T-helper 1 cell treated with Interleukin-12 subunit alpha and Interleukin-12 subunit beta and Interleukin-4 antibody, amounts not matched to agents 30 μg/mL and 1 μg/mL, for 36 hours (primary cell): ENCODE measurements around the gene NRP1.

ENCODE experiments used
- H3K27ac Mint-ChIP-seq: one replicate; pipeline ENCODE4 v1.8.0; 2021; ENCODE audit warnings: mild to moderate bottlenecking, mixed read lengths
- H3K27me3 Mint-ChIP-seq: one replicate; pipeline ENCODE4 v1.8.0; 2021; ENCODE audit warnings: low read depth, mixed read lengths
- H3K36me3 Mint-ChIP-seq: one replicate; pipeline ENCODE4 v1.8.0; 2021; ENCODE audit warnings: low read depth, mixed read lengths
- H3K4me1 Mint-ChIP-seq: one replicate; pipeline ENCODE4 v1.8.0; 2021; ENCODE audit warnings: low read depth, mixed read lengths
- H3K4me3 Mint-ChIP-seq: one replicate; pipeline ENCODE4 v1.8.0; 2021; ENCODE audit warnings: mild to moderate bottlenecking, moderate library complexity, mixed read lengths
- H3K9me3 Mint-ChIP-seq: one replicate; pipeline ENCODE4 v1.8.0; 2021; ENCODE audit warnings: mixed read lengths

The NRP1 gene

DNA sequence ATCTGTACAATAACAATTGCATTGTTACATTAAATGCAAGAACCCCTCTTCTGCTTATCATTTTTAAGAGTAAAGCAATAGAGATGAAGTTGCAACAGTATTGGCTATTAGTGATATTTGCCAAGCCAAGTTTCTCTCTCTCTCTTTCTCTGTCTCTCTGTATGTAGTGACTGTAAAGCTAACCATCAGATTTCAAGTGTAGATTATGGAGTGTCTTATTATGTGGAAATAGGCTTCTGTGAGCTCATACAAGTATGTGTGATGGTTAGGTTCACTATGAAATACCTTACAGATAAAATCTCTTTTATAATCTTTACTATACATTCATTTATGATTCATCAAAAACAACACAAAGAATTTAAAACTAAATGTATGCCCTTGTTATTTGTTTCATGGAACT lies 28.6 kb upstream of the NRP1 start:
- Mint-ChIP-seq H3K4me3 (no peak overlapping the region), H3K27me3 (no peaks in the 10 kb centered on the region), H3K36me3 (no peaks in the 10 kb centered on the region), H3K27ac (no peak overlapping the region), H3K4me1 (peaks cover 6% of the 10 kb centered on the region), H3K9me3 (peaks cover 14% of the 10 kb centered on the region)

DNA sequence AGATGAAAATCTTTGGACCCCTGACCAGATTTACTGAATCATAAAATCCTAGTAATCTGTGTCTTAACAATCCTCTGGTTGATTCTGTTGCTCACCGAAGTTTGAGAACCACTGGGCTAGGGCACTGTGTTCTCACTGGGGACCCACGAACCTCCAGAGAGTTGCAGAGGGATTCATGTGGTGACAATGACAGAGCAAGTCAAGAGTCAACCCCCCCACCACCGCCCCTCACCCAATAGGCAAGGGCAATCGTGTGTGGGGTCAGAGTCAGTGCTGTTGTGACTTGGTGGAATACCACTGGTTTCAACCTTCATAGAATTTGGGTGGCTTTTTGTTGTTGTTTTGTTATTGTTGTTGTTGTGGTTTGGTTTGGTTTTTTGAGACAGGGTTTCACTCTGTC lies 23.5 kb upstream of the NRP1 start:
- Mint-ChIP-seq H3K36me3 (no peaks in the 10 kb centered on the region), H3K27ac (no peak overlapping the region), H3K4me1 (no peaks in the 10 kb centered on the region), H3K9me3 (peaks cover 3% of the 10 kb centered on the region), H3K27me3 (no peaks in the 10 kb centered on the region), H3K4me3 (no peak overlapping the region)

DNA sequence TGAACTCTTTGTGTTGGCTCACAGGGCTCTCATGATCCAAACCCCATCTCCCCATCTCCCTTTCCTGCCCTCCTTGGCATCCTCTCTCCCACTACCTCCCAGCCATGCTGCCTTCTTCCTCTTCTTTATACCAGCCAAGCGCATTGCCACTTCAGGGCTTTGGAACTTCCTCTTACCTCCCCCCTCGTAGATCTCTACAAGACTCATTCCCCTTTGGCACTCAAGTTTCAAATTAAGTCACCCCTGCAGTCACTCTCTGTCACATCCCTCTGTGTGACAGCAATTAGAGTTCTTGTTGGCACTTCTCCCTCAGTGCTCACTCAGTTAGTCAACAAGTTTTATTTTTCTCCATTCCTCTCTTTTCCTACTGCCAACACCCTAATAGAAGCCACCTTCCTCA lies 20.8 kb upstream of the NRP1 start:
- Mint-ChIP-seq H3K27me3 (peaks cover 11% of the 10 kb centered on the region), H3K36me3 (no peaks in the 10 kb centered on the region), H3K4me3 (no peak overlapping the region), H3K4me1 (no peaks in the 10 kb centered on the region), H3K9me3 (no peaks in the 10 kb centered on the region), H3K27ac (no peak overlapping the region)

DNA sequence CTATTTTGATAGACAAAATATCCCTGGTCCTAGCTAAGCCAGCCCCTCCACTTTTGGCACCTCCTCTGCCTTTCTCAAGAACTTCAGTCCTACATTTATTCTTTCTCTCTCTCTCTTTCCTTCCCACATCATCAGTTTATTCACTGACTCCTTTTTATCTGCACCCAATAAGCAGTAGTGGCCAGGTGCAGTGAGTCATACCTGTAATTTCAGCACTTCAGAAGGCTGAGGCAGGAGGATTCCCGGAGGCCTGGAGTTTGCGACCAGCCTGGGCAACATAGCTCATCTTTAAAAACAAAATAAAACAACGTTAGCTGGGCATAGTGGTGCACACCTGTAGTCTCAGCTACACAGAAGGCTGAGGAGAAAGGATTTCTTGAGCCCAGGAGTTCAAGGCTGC lies 19.4 kb upstream of the NRP1 start:
- H3K27ac Mint-ChIP-seq = no peak overlapping the region
- peaks cover 11% of the 10 kb centered on the region for H3K27me3 Mint-ChIP-seq
- H3K9me3 Mint-ChIP-seq = no peaks in the 10 kb centered on the region
- H3K4me3 Mint-ChIP-seq = no peak overlapping the region
- H3K36me3 Mint-ChIP-seq = no peaks in the 10 kb centered on the region
- no peaks in the 10 kb centered on the region for H3K4me1 Mint-ChIP-seq

DNA sequence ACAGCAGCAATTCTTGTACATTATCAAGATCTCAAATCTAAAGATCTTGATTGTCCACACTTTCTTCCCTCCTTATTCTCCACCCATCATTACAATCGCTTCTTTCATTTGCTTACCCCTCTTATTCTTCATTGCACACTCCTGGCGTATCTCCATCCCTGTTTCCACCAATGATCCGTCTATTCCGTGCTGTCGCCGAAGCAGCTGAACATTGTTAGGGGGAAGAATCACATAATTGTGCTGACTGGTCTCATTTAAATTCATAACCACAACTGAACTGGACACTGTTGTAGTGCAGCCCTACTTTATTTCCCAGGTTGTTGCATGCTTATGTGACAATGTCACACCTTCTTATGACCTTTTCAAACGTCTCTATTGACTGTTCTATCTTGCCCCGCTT lies 18.9 kb upstream of the NRP1 start:
- peaks cover 11% of the 10 kb centered on the region for H3K27me3 Mint-ChIP-seq
- H3K9me3 Mint-ChIP-seq = no peaks in the 10 kb centered on the region
- no peak overlapping the region for H3K27ac Mint-ChIP-seq
- H3K36me3 Mint-ChIP-seq = no peaks in the 10 kb centered on the region
- no peaks in the 10 kb centered on the region for H3K4me1 Mint-ChIP-seq
- no peak overlapping the region for H3K4me3 Mint-ChIP-seq

DNA sequence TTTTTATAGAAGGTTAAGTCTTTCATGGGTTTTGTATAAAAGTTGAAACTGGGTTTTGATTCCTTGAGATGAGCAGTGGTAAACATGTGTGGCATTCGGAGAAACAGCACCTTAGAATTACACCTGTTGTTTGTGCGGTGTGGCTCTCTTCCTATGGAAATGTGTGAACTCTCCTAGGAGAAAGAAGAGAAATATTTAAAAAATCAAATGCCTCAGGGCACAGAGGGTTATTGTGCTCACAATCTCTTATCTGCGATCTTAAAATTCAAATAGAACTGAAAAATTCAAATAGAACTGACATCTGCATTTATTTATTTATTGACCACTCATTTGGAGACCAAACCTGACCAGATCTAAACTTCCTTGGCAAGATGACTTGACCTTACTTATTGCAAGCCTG lies 18.1 kb upstream of the NRP1 start:
- no peak overlapping the region for H3K4me3 Mint-ChIP-seq
- H3K9me3 Mint-ChIP-seq = no peaks in the 10 kb centered on the region
- peaks cover 11% of the 10 kb centered on the region for H3K27me3 Mint-ChIP-seq
- no peaks in the 10 kb centered on the region for H3K4me1 Mint-ChIP-seq
- no peaks in the 10 kb centered on the region for H3K36me3 Mint-ChIP-seq
- H3K27ac Mint-ChIP-seq = no peak overlapping the region

DNA sequence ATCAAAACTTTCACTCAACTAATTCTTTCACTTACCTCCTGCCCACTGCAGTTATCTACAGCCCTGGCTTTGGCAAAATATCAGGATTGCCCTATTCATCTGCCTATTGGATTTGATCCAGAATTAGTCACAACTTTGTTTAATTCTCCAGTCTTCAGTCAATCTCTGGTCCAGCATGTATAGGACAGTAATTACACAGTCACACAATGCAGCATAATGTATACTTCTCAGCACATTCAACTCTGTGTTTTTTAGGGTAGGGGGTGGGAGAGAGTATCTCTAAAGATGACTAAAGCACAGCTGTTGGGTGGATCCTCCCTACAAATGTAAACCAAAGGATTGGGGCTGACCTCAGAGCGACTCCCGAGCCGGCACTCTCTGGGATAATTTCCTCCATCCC lies 17.7 kb upstream of the NRP1 start:
- Mint-ChIP-seq H3K4me1 (no peaks in the 10 kb centered on the region), H3K4me3 (no peak overlapping the region), H3K27ac (no peak overlapping the region), H3K36me3 (no peaks in the 10 kb centered on the region), H3K27me3 (peaks cover 11% of the 10 kb centered on the region), H3K9me3 (no peaks in the 10 kb centered on the region)

DNA sequence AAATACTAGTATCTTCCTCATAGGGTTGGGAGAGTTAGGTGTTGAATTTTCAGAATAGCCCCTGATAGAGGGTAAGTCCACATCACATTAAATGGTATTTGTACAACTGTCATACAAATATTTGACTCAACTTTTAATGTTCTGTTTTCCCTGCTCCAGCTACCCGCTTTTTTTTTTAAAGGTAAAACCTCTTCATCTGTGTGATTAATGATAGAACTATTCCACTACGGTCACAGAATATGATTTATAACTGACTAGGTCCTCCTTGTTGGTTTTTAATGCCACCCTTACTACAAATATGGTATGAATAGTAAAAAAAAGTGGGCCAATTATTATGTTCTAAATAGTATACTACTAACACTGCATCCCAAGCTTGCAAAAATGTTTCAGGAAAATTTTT lies 15.6 kb upstream of the NRP1 start:
- Mint-ChIP-seq H3K27me3 (peaks cover 23% of the 10 kb centered on the region), H3K4me1 (no peaks in the 10 kb centered on the region), H3K27ac (no peak overlapping the region), H3K9me3 (no peaks in the 10 kb centered on the region), H3K36me3 (no peaks in the 10 kb centered on the region), H3K4me3 (no peak overlapping the region)

DNA sequence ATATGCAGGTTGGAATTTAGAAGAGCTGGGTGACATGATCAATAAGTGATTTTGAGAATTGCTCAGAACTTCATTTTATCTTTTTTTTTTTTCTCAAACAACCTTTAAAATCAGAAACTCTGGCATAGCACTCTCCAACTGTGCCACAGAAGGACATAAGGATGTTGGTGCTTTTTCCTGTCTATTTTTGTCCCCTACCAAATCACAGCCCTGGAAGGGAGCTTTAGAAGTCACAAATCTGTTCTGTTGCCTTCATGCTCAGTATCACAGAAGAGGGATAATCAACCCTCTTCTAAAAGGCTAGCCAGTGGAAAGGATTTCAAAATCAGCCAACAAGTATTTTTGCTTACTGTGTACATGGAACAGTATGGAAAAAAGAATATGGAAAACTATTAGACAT lies 14.8 kb upstream of the NRP1 start:
- Mint-ChIP-seq H3K9me3 (peaks cover 6% of the 10 kb centered on the region), H3K4me1 (no peaks in the 10 kb centered on the region), H3K27ac (no peak overlapping the region), H3K36me3 (no peaks in the 10 kb centered on the region), H3K4me3 (no peak overlapping the region), H3K27me3 (peaks cover 23% of the 10 kb centered on the region)

DNA sequence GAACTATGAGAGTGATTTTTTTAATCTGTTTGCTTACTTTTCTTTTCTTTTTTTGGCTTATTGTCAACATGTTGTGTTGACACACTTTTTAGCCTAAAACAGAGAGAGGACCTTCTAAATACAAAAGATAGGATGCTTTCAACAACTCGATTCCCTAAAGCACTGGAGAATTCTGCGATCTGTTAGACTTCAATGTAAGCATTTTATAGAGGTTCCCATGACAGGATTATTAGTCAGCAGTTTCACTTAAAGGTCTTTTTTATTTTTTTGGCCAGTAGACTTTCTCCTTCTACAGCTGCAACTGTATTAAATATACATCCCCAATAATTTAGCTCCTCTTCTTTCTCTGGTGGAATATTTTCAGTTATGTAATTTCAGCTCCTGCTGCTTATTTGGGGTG lies 12.7 kb upstream of the NRP1 start:
- H3K36me3 Mint-ChIP-seq = no peaks in the 10 kb centered on the region
- H3K27me3 Mint-ChIP-seq = peaks cover 28% of the 10 kb centered on the region
- no peaks in the 10 kb centered on the region for H3K4me1 Mint-ChIP-seq
- no peak overlapping the region for H3K4me3 Mint-ChIP-seq
- H3K27ac Mint-ChIP-seq = no peak overlapping the region
- peaks cover 6% of the 10 kb centered on the region for H3K9me3 Mint-ChIP-seq

DNA sequence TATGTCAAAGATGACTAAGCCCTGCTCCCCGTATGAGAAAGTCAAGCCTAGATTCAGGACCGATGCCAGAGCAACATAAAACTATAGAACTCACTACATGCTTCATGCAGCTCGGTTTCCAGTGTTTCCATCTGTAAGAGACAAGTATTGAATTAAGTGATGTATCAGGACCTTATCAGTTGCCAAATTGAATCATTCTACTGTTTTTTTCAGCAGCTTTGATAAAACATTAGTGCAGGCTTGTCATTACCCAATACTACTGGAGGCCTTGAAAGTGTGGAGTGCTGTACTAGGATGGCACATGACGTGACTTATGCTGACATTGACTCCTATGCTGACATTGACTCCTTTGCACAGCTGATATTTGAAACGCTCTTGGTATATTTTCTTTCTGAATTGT lies 10.8 kb upstream of the NRP1 start:
- peaks cover 25% of the 10 kb centered on the region for H3K27me3 Mint-ChIP-seq
- no peaks in the 10 kb centered on the region for H3K4me1 Mint-ChIP-seq

DNA sequence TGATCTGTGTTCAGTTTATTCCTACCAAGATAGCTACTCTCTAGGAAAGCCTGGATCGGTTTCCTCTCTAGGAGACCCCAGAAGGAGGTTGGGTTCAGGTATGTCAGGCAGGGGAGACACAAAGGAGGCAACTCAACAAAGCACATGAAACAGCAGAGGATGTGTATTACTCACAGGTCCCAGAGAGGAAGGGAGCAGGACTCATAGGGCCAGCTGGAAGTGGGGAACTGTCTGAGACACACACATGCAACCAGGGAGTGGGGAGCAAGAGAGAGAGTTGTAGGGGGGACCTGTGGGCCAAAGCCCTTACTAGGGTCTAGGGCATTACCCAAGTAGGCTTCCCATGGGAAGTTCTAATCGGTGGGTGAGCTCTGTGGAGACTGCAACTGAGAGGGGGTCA lies 10.2 kb upstream of the NRP1 start:
- H3K9me3 Mint-ChIP-seq = peaks cover 6% of the 10 kb centered on the region
- H3K4me3 Mint-ChIP-seq = no peak overlapping the region
- H3K4me1 Mint-ChIP-seq = no peaks in the 10 kb centered on the region
- peaks cover 30% of the 10 kb centered on the region for H3K27me3 Mint-ChIP-seq
- H3K27ac Mint-ChIP-seq = no peak overlapping the region
- no peaks in the 10 kb centered on the region for H3K36me3 Mint-ChIP-seq

More for the DNA sequence above, 10.8 kb upstream of the NRP1 start:
- no peak overlapping the region for H3K4me3 Mint-ChIP-seq
- H3K27ac Mint-ChIP-seq = no peak overlapping the region
- H3K36me3 Mint-ChIP-seq = no peaks in the 10 kb centered on the region
- peaks cover 6% of the 10 kb centered on the region for H3K9me3 Mint-ChIP-seq

DNA sequence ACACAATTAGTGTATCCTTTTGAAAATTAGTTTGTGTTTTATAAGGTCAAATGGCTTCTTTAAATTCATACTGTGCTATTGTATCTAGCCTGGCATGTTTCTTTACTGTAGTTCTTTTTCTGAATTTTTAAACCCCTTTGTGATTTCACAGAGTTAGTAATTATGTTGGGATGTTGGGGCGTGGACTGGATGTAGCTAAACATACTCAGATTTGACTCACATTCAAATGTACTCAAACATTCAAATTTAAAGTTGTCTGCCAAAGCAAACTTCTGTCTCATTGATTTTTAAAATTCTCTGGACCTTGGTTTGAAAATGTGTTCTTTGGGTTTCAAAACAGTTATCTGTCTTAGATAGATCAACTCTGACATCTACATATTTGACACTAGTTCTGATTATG lies 7.2 kb upstream of the NRP1 start:
- Mint-ChIP-seq H3K4me3 (no peak overlapping the region), H3K27ac (no peak overlapping the region), H3K36me3 (no peaks in the 10 kb centered on the region), H3K4me1 (no peaks in the 10 kb centered on the region), H3K9me3 (peaks cover 6% of the 10 kb centered on the region), H3K27me3 (peaks cover 52% of the 10 kb centered on the region)

DNA sequence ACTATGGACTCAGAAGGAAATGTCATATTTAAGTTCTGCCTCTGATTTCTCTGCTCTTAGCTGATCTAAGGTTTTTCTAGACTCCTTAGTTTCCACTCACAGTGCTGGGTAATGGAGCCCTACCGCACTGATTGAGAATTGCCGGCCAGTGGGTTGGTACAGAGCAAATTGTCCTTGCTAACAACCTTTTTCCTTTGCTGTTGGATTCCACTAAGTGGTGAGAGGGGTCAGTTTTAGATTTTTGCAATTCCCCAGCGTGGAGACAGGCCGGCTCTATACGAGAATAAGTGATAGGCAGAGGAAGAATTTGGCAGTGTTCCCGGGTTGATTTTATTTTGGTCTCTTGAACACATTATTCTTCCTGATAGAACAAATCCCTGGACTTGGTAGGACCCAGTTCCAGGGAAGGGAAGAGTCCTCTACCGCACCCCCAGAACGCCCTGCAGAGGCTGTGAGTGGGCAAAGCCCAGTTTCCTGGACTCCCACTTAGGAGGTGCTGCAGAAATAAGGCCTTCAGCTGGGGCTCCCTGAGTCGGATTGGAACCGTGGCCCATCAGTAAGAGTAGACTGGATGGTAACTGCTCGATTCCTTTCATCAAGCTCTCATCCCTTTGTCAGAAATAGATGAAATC lies 3.0 kb upstream of the NRP1 start:
- no peaks in the 10 kb centered on the region for H3K36me3 Mint-ChIP-seq
- H3K27me3 Mint-ChIP-seq = peaks cover 69% of the 10 kb centered on the region
- H3K4me3 Mint-ChIP-seq = peak overlapping the region; percentile 33
- no peak overlapping the region for H3K27ac Mint-ChIP-seq
- peaks cover 6% of the 10 kb centered on the region for H3K4me1 Mint-ChIP-seq
- no peaks in the 10 kb centered on the region for H3K9me3 Mint-ChIP-seq

DNA sequence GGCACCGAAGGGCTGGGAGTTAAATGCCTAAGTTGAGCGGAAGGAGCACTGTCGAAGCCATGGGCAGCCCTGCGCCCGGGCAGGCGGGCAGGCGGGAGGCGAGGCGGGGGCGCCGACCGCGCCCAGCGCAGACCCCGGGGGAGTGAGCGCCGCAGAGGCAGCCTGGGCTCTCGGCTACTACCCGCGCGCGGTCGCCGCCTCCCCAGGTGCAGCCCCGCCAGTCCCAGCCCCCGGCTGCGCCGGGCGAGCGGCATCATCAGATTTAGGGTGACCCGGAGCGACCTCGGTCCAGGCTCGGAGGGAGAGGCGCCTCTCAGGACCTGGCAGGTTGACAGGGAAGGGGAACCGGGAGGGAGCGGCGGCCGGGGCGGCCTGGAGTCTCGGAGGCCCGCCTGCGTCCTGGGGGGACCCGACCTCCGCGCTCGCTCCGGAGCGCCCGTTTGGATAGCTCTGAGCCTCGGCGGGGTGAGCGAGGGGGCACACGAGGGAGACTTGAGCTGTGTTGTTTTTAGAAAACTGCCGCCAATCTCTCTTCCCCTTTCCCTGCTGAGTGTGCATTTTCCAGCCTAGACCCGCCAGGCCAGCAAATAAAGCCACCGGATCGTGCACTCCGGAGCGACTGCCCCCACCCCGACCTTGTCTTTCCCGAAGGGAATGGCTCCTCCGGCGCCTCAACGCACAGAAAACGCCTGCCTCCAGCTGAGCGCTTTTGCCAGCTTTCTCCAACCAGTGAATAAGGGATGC lies 2.3 kb upstream of the NRP1 start:
- Mint-ChIP-seq H3K9me3 (no peaks in the 10 kb centered on the region), H3K4me1 (peaks cover 6% of the 10 kb centered on the region), H3K27ac (no peak overlapping the region), H3K27me3 (peaks cover 76% of the 10 kb centered on the region), H3K36me3 (no peaks in the 10 kb centered on the region), H3K4me3 (peak overlapping the region; percentile 33)
